Mesenchymal stem cell (in vitro differentiated cells and primary cell): ENCODE data around the gene SP3.

Source experiments
- DNase-seq: peaks from one replicate; pipeline ENCODE4 v3.0.0-alpha.2; 2013
- H2AFZ ChIP-seq: one replicate; pipeline ENCODE4 v1.6.1; 2013; ENCODE audit warnings: low read depth, mild to moderate bottlenecking, control low read depth, inconsistent platforms, low read length, moderate library complexity
- H2AK5ac ChIP-seq: 2 replicates; pipeline ENCODE4 v1.6.1; 2013; ENCODE audit warnings: low read length, moderate library complexity, mild to moderate bottlenecking, inconsistent platforms; ENCODE audit not compliant: severe bottlenecking
- H2BK120ac ChIP-seq: one replicate; pipeline ENCODE4 v1.6.1; 2013; ENCODE audit warnings: low read depth, mild to moderate bottlenecking, inconsistent platforms, low read length, moderate library complexity
- H2BK12ac ChIP-seq, 2 experiments: one replicate each; pipeline ENCODE4 v1.6.1; 2013; ENCODE audit warnings: inconsistent platforms in 2 of 2, low read length in 2 of 2, mild to moderate bottlenecking in 2 of 2, moderate library complexity in 2 of 2, control low read depth in 1 of 2
- H2BK15ac ChIP-seq: one replicate; pipeline ENCODE4 v1.6.1; 2013; ENCODE audit warnings: mild to moderate bottlenecking, low read depth, inconsistent platforms; ENCODE audit not compliant: poor library complexity, severe bottlenecking
- H2BK5ac ChIP-seq: 2 replicates; pipeline ENCODE4 v1.6.1; 2013; ENCODE audit warnings: low read depth, mild to moderate bottlenecking, low read length, control low read depth, inconsistent platforms; ENCODE audit not compliant: poor library complexity, severe bottlenecking
- H3K14ac ChIP-seq, 2 experiments: one replicate each; pipeline ENCODE4 v1.6.1; 2013; ENCODE audit warnings: inconsistent platforms in 2 of 2, low read length in 2 of 2, control low read depth in 1 of 2, mild to moderate bottlenecking in 1 of 2, moderate library complexity in 1 of 2
- H3K18ac ChIP-seq, 2 experiments: one replicate each; pipeline ENCODE4 v1.6.1; 2013; ENCODE audit warnings: inconsistent platforms in 2 of 2, low read length in 2 of 2, control low read depth in 1 of 2, low read depth in 1 of 2, mild to moderate bottlenecking in 1 of 2
- H3K23ac ChIP-seq, 2 experiments: one replicate each; pipeline ENCODE4 v1.6.1; 2013; ENCODE audit warnings: inconsistent platforms in 2 of 2, low read length in 2 of 2, mild to moderate bottlenecking in 2 of 2, moderate library complexity in 2 of 2, control low read depth in 1 of 2
- H3K27ac ChIP-seq: 2 replicates; pipeline ENCODE4 v1.5.1; 2013; ENCODE audit warnings: mild to moderate bottlenecking, moderate library complexity, low read length, control low read depth, inconsistent platforms; ENCODE audit not compliant: poor library complexity, severe bottlenecking
- H3K27me3 ChIP-seq, 2 experiments: 2 replicates each; pipeline versions ENCODE4 v1.6.1 to v1.7.0; 2013; ENCODE audit warnings: low read length in 2 of 2, mild to moderate bottlenecking in 2 of 2, moderate library complexity in 2 of 2, control low read depth in 1 of 2, inconsistent platforms in 1 of 2; ENCODE audit not compliant: control insufficient read depth in 1 of 2, insufficient read depth in 1 of 2
- H3K36me3 ChIP-seq, 2 experiments: 2 replicates each; pipeline versions ENCODE4 v1.6.1 to v1.7.0; 2013; ENCODE audit warnings: low read length in 2 of 2, control low read depth in 1 of 2, inconsistent platforms in 1 of 2, low read depth in 1 of 2, mild to moderate bottlenecking in 1 of 2; ENCODE audit not compliant: insufficient read depth in 2 of 2, control insufficient read depth in 1 of 2
- H3K4ac ChIP-seq, 2 experiments: one replicate each; pipeline ENCODE4 v1.6.1; 2013; ENCODE audit warnings: inconsistent platforms in 2 of 2, low read length in 2 of 2, mild to moderate bottlenecking in 2 of 2, moderate library complexity in 2 of 2, control low read depth in 1 of 2, low read depth in 1 of 2
- H3K4me1 ChIP-seq: 2 replicates; pipeline ENCODE4 v1.6.1; 2013; ENCODE audit warnings: low read depth, low read length, control low read depth; ENCODE audit not compliant: control insufficient read depth, insufficient read depth
- H3K4me2 ChIP-seq: 2 replicates; pipeline ENCODE4 v1.6.1; 2013; ENCODE audit warnings: low read length, mild to moderate bottlenecking, inconsistent platforms; ENCODE audit not compliant: poor library complexity, severe bottlenecking
- H3K4me3 ChIP-seq, 2 experiments: 2 replicates each; pipeline versions ENCODE4 v1.5.1 to v1.7.0; 2013; ENCODE audit warnings: low read length in 2 of 2, mild to moderate bottlenecking in 2 of 2, control low read depth in 1 of 2, low read depth in 1 of 2; ENCODE audit not compliant: insufficient read depth in 1 of 2
- H3K79me1 ChIP-seq: replicated peaks from 2 replicates; pipeline ENCODE4 v1.6.1; 2013; ENCODE audit warnings: mild to moderate bottlenecking, control low read depth, low read length, inconsistent platforms; ENCODE audit not compliant: poor library complexity, severe bottlenecking
- H3K9ac ChIP-seq: 2 replicates; pipeline ENCODE4 v1.7.0; 2013; ENCODE audit warnings: mild to moderate bottlenecking, low read length, moderate library complexity
- H3K9me3 ChIP-seq: 2 replicates; pipeline ENCODE4 v1.7.0; 2013; ENCODE audit warnings: mild to moderate bottlenecking, low read length; ENCODE audit not compliant: control insufficient read depth
- H4K8ac ChIP-seq: one replicate; pipeline ENCODE4 v1.6.1; 2013; ENCODE audit warnings: inconsistent platforms, mild to moderate bottlenecking, low read length, moderate library complexity
- H4K91ac ChIP-seq: one replicate; pipeline ENCODE4 v1.6.1; 2013; ENCODE audit warnings: mild to moderate bottlenecking, low read length, inconsistent platforms
- WGBS: methylation state at CpG from one replicate; pipeline ENCODE4 v1.1.7; 2013; ENCODE audit warnings: mixed read lengths; 5-methylcytosine and 5-hydroxymethylcytosine counted together

Gene SP3

DNA sequence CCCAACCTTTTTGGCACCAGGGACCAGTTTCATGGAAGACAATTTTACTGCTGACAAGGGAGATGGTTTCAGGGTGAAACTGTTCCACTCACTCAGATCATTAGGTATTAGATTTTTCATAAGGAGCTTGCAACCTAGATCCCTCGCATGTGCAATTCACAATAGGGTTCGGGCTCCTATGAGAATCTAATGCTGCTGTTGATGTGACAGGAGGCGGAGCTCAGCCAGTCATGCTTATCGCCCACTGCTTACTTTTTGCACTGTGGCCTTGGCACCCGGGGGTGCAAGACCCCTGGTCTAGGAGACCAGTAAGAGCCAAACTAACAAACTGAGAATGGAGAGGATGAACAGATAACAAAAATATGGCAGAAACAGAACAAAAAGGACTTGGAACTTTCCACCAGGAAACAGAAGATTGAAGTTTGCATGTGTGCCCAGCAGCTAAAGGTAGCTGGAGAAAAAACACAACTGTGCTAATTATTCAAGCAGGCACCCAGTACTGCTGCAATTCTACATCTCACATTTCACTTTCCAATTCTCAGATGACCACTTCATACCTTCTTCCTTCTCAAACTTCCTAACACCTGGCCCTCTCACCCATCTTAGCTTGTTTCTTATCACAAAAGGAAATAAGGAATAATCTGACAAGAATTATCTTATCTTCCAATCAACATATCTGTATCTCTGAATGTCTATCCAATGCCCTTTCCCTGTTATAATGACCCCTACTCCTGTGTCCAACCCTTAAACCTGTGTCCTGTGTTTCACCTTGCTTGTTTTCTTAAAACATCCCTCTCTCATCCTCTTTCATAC, 24.8 kb downstream of the SP3 start:
- H2BK5ac ChIP-seq = no peak overlapping the region
- no peak overlapping the region for H3K4ac ChIP-seq
- no peaks in the 10 kb centered on the region for H3K9me3 ChIP-seq
- WGBS = 92% methylated on average over 5 of the region's 5 CpGs
- H2AFZ ChIP-seq = no peak overlapping the region
- no peak overlapping the region for H3K14ac ChIP-seq
- H2BK12ac ChIP-seq = no peak overlapping the region
- H3K4me1 ChIP-seq = peaks cover 8% of the 10 kb centered on the region
- H3K4me2 ChIP-seq = no peak overlapping the region
- H3K23ac ChIP-seq = no peak overlapping the region
- no peak for DNase-seq
- H4K91ac ChIP-seq = no peak overlapping the region
- H2BK120ac ChIP-seq = no peak overlapping the region
- H3K36me3 ChIP-seq = peaks cover 6 to 34% of the 10 kb centered on the region in 2 experiments
- H2AK5ac ChIP-seq = no peak overlapping the region
- no peaks in the 10 kb centered on the region for H3K27me3 ChIP-seq
- no peak overlapping the region for H3K4me3 ChIP-seq
- no peaks in the 10 kb centered on the region for H3K79me1 ChIP-seq
- no peak overlapping the region for H2BK15ac ChIP-seq
- no peak overlapping the region for H3K27ac ChIP-seq
- H3K9ac ChIP-seq = no peak overlapping the region
- H3K18ac ChIP-seq = no peak overlapping the region
- H4K8ac ChIP-seq = no peak overlapping the region

DNA sequence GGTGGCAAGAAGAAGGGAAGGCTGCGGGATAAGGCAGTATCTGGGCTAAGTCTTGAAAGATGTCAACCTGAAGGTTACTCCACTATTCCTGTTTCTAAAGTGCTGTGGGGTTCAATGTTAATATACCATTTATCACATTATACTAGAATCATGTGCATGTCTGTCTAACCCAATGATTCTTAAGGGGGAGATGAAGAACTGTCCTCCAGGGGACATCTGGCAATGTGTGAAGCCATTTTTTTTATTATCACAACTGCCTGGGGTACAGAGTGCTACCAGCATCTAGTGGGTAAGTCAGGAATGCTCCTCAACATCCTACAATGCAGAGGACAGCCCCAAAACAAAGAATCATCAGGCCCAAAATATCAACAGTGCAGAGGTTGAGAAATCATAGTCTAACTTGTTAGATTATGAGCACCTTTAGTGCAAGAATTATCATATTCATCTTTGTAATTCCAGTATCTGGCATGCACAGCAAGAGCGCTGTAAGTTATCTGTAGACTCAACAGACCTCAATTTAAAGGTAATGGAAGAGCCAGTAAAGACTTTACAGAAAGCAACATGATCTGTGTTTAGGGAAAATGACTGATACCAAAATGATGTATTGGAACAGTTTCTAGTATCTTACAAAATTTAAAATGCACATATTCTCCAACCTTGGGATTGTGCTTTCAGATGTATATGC, 26.3 kb downstream of the SP3 start:
- no peak overlapping the region for H3K4me3 ChIP-seq
- H4K91ac ChIP-seq = no peak overlapping the region
- H3K9me3 ChIP-seq = no peaks in the 10 kb centered on the region
- H3K4me2 ChIP-seq = no peak overlapping the region
- H3K27me3 ChIP-seq = no peaks in the 10 kb centered on the region
- H3K27ac ChIP-seq = no peak overlapping the region
- H2BK12ac ChIP-seq = no peak overlapping the region
- no peak for DNase-seq
- no peak overlapping the region for H2AK5ac ChIP-seq
- no peak overlapping the region for H3K23ac ChIP-seq
- no peak overlapping the region for H2AFZ ChIP-seq
- peaks cover 3 to 32% of the 10 kb centered on the region in 2 experiments for H3K36me3 ChIP-seq
- no peak overlapping the region for H3K14ac ChIP-seq
- no peak overlapping the region for H3K4ac ChIP-seq
- H2BK5ac ChIP-seq = no peak overlapping the region
- no peak overlapping the region for H2BK15ac ChIP-seq
- H4K8ac ChIP-seq = no peak overlapping the region
- peaks cover 8% of the 10 kb centered on the region for H3K4me1 ChIP-seq
- H3K18ac ChIP-seq = no peak overlapping the region
- no peaks in the 10 kb centered on the region for H3K79me1 ChIP-seq
- no peak overlapping the region for H3K9ac ChIP-seq
- no peak overlapping the region for H2BK120ac ChIP-seq
- WGBS = 100% methylated on average over 1 of the region's 2 CpGs

GRCh38 chr2:173935305-173935704, 29.9 kb downstream of the SP3 start:
- H3K14ac ChIP-seq = no peak overlapping the region
- H2BK12ac ChIP-seq = no peak overlapping the region
- DNase-seq = no peak
- H2AK5ac ChIP-seq = no peak overlapping the region
- H3K9ac ChIP-seq = no peak overlapping the region
- no peak overlapping the region for H3K4me2 ChIP-seq
- H2AFZ ChIP-seq = no peak overlapping the region
- no peak overlapping the region for H3K18ac ChIP-seq
- H3K4ac ChIP-seq = no peak overlapping the region
- no peak overlapping the region for H3K27ac ChIP-seq
- H2BK120ac ChIP-seq = no peak overlapping the region
- H4K8ac ChIP-seq = no peak overlapping the region
- H3K27me3 ChIP-seq = no peaks in the 10 kb centered on the region
- WGBS = 76% methylated on average over 1 of the region's 1 CpG
- peaks cover 4% of the 10 kb centered on the region for H3K4me1 ChIP-seq
- no peak overlapping the region for H4K91ac ChIP-seq
- H2BK5ac ChIP-seq = no peak overlapping the region
- no peaks in the 10 kb centered on the region for H3K79me1 ChIP-seq
- H3K4me3 ChIP-seq = no peak overlapping the region
- peaks cover 6 to 44% of the 10 kb centered on the region in 2 experiments for H3K36me3 ChIP-seq
- no peak overlapping the region for H2BK15ac ChIP-seq
- no peak overlapping the region for H3K23ac ChIP-seq
- H3K9me3 ChIP-seq = no peaks in the 10 kb centered on the region

- Histone ChIP-seq H3K27me3 (no peaks in the 10 kb centered on the region), H3K4ac (no peak overlapping the region), H4K8ac (no peak overlapping the region), H4K91ac (no peak overlapping the region), H2AK5ac (no peak overlapping the region), H3K9me3 (no peaks in the 10 kb centered on the region), H3K23ac (no peak overlapping the region), H3K4me1 (peaks cover under 1% of the 10 kb centered on the region), H2BK12ac (no peak overlapping the region), H3K4me2 (no peak overlapping the region), H3K36me3 (peaks cover 6 to 48% of the 10 kb centered on the region in 2 experiments), H2AFZ (no peak overlapping the region), H3K9ac (no peak overlapping the region), H3K14ac (no peak overlapping the region), H3K18ac (no peak overlapping the region), H3K79me1 (peaks cover 1% of the 10 kb centered on the region), H3K27ac (no peak overlapping the region), H2BK15ac (no peak overlapping the region), H2BK5ac (no peak overlapping the region), H3K4me3 (no peak overlapping the region), H2BK120ac (no peak overlapping the region)
- WGBS = 93% methylated on average over 5 of the region's 5 CpGs
- no peak for DNase-seq
Observed at GRCh38 chr2:173934895-173935294, 30.3 kb downstream of the SP3 start.
